HEK293T (cell line): ENCODE data around the gene FHL3.

Experiments used
- BHLHE40 ChIP-seq: fragments of 450-650 bp; IDR thresholded peaks from 2 replicates; pipeline ENCODE4 v1.6.1; 2016; ENCODE audit warnings: mild to moderate bottlenecking, moderate library complexity, borderline replicate concordance
- FOXK2 ChIP-seq: fragments of 450-650 bp; IDR thresholded peaks from 2 replicates; pipeline ENCODE4 v1.6.1; 2016; ENCODE audit warnings: mild to moderate bottlenecking
- NFRKB ChIP-seq: fragments of 450-650 bp; IDR thresholded peaks from 2 replicates; pipeline ENCODE4 v1.6.1; 2016; ENCODE audit warnings: mild to moderate bottlenecking, moderate library complexity
- ZNF384 ChIP-seq: fragments of 450-650 bp; IDR thresholded peaks from 2 replicates; pipeline ENCODE4 v1.6.1; 2016

DNA sequence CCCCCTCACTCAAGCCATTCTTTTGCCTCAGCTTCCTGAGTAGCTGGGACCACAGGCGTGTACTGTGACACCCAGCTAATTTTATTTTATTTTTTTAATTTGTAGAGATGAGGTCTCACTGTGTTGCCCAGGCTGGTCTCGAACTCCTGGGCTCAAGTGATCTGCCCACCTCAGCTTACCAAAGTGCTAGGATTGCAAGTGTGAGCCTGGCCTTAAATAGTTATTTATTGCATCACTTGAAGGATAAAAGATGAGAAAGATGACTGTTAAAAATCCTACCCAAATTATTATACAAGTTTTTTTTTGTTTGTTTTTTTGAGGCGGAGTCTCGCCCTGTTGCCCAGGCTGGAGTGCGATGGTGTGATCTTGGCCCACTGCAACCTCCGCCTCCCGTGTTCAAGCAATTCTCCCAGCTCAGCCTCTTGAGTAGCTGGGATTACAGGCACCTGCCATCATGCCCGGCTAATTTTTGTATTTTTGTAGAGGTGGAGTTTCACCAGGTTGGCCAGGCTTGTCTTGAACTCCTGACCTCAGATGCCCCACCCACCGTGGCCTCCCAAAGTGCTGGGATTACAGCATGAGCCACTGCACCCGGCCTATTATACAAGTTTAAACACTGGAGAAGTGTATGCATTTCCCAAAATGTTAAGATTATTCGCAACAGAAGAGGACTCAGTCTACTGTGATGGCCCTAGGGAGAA, 9.6 kb upstream of the FHL3 start:
- no peak for TF ChIP-seq ZNF384
- TF ChIP-seq NFRKB, result no peak
- no peak for TF ChIP-seq FOXK2
- TF ChIP-seq BHLHE40, result no peak
